ENCODE results near the gene FETUB. TPM values are rescaled to one million over a fixed set of nuclear protein-coding genes. Genes with fewer than 3 reads are reported as not detected.

FETUB gene
- total and polyA plus RNA-seq, 2 donors (not counting 3 experiments of a cell fraction or from before 2014, with no cell fraction given), result not detected

- H3K9me1 ChIP-seq (replicated peaks; ENCODE audit: control insufficient read depth, extremely low read depth, insufficient read depth, low read length), result no peaks in the 10 kb centered on the region
- no TSS peak for BruUV-seq (replicated peaks)
- dilution Hi-C loops (cut with MboI; ENCODE audit: extremely low pct_ligation_motif_present, low sequenced_read_pairs) (no loop called here), intact Hi-C loops (cut with micrococcal nuclease) (loop anchor here (10.0 kb wide), 1 partner anchor 545 kb away; no protein-coding TSS in a partner anchor)
- no peaks in the 10 kb centered on the region for H3K9me3 ChIP-seq (replicated peaks; ENCODE audit: control insufficient read depth, insufficient read depth, low read length)
- no peak overlapping the region for H2AFZ ChIP-seq (ENCODE audit: low read depth, low read length)
- H3K4me3 ChIP-seq (replicated peaks in 1 of 3; ENCODE audit: insufficient read depth in 1 of 3, low read depth in 1 of 3, low read length in 3 of 3), result no peak overlapping the region
- H4K20me1 ChIP-seq (replicated peaks; ENCODE audit: control insufficient read depth, extremely low read depth, insufficient read depth, low read length), result no peaks in the 10 kb centered on the region
- CTCF ChIA-PET, result interaction anchor here (1.3 kb wide), 1 partner anchor 10 kb away, joined by 3 read pairs; no protein-coding TSS in a partner anchor
- no peak overlapping the region for H3K4me2 ChIP-seq (ENCODE audit: insufficient read depth, low read length)
- H3K36me3 ChIP-seq (ENCODE audit: control insufficient read depth in 2 of 2, extremely low read depth in 1 of 2, insufficient read depth in 2 of 2, low read length in 2 of 2), result no peaks in the 10 kb centered on the region
- no peak for FAIRE-seq
- no peak for TF ChIP-seq GATA2 (IDR thresholded peaks at IDR 0.05; ENCODE audit: insufficient read depth, insufficient read length, low read depth, low read length)
- TF ChIP-seq POLR2A (IDR thresholded peaks at IDR 0.05; ENCODE audit: low read depth, low read length), result no peak
- no peak for TF ChIP-seq MAX (IDR thresholded peaks at IDR 0.05; ENCODE audit: insufficient read depth, insufficient read length)
- no peak for TF ChIP-seq POLR2AphosphoS5 (IDR thresholded peaks at IDR 0.05; ENCODE audit: insufficient read depth, low read depth, low read length)
- no peak for TF ChIP-seq CTCF (IDR thresholded peaks at IDR 0.05; ENCODE audit: extremely low read depth in 1 of 2, insufficient read depth in 1 of 2, low read depth in 1 of 2, low read length in 2 of 2)
- TF ChIP-seq MYC (IDR thresholded peaks at IDR 0.05; ENCODE audit: low read depth, low read length), result no peak
- TF ChIP-seq FOS (IDR thresholded peaks at IDR 0.05; ENCODE audit: borderline replicate concordance, insufficient read depth, low read length), result no peak
- no peak for TF ChIP-seq EZH2 (IDR thresholded peaks at IDR 0.05; ENCODE audit: borderline replicate concordance, low read depth, low read length, severe bottlenecking)
- TF ChIP-seq JUN (IDR thresholded peaks at IDR 0.05; ENCODE audit: borderline replicate concordance, insufficient read depth, insufficient read length, low read depth), result no peak
- POLR2A ChIA-PET, result no interaction called here
- H3K4me1 ChIP-seq (ENCODE audit: control insufficient read depth, extremely low read depth, insufficient read depth, low read length), result no peaks in the 10 kb centered on the region
- DNase-seq (ENCODE audit: low read depth, low spot score), result no peak
- H3K27me3 ChIP-seq (ENCODE audit: control insufficient read depth in 2 of 2, insufficient read depth in 2 of 2, low read length in 2 of 2), result peaks cover 6 to 11% of the 10 kb centered on the region in 2 experiments
- no peak overlapping the region for H3K9ac ChIP-seq (replicated peaks; ENCODE audit: extremely low read depth, insufficient read depth, low read length)
- H3K79me2 ChIP-seq (ENCODE audit: control insufficient read depth, insufficient read depth, low read length), result no peaks in the 10 kb centered on the region
- H3K27ac ChIP-seq (ENCODE audit: insufficient read depth, low read depth, low read length), result no peak overlapping the region
Observed at GRCh38 chr3:186619787-186620212, 20.4 kb upstream of the FETUB start.

All from endothelial cell of umbilical vein (primary cell).